Inflammatory macrophage treated with lipopolysaccharide for 1 hour (primary cell): Measurements from ENCODE around the gene MTHFD1L.

ENCODE experiments used
- DNase-seq, 2 donors: peaks; one replicate each; pipeline ENCODE4 v3.0.0-alpha.2; 2020 to 2022

MTHFD1L gene

DNA sequence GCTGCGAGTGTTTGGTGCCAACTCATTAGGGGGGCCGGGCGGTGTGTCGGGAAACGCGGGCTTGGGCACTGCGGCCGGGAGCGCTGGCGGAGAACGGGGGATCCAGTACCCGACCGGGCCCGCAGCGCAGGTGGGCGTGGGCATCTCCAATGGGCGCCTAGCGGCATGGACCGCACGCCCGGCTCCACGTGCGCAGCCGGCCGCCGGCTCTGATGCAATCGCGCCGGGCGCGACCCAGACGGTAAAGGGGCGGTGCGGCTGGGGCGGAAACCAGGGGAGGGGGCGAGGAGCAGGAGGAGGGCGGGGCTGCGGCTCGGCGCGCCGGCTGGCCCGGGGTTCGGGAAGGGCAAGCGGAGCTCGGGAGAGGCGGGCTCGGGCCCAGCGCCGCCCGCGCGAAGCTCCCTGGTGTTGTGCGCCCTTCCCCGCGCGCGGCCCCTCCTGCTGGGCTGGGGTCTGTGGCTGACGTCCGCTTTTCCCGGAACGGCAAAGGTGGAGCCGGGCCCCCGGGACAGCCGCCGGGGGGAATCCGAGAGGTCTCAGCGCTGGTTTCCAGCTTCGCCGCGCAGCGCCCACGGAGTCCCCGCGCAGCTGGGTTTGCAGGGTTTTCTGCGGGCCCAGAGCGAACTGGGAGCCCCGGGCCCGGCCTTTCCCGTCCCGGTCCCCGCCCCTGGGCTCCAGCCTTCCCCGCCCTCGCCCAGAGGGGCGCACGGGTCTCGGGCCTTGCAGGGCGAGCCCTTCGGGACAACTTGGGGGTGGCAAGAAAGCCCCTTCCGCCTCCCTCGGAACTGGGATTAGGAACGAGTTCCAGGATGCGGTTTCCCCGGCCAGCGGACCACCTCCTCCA lies 867 bp downstream of the MTHFD1L start:
- DNase-seq, result peak; percentile 36 to 42

- DNase-seq, result no peak
Measured at GRCh38 chr6:150866991-150867501, 1.5 kb downstream of the MTHFD1L start.

GRCh38 chr6:150868759-150869158 lies 3.3 kb downstream of the MTHFD1L start:
- DNase-seq, result no peak

GRCh38 chr6:150874179-150874578 lies 8.7 kb downstream of the MTHFD1L start:
- no peak for DNase-seq

DNA sequence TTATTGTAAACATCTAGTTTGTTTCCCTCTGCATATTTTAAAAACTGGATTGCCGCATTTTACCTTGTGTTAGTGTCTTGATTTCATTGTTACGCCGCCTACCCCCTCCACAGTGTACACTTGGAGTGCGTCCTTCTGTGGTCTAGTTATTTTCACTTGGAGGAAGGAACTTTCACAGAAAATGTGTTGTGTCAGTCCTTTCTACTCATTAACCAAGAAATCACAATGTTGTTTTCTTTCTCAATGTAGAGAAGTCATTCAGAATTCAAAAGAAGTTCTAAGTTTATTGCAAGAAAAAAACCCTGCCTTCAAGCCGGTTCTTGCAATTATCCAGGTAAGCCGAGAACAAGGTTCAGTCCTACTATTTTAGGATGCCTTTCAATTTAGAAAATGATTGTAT lies 10.3 kb downstream of the MTHFD1L start:
- no peak for DNase-seq

- no peak for DNase-seq
Measured at GRCh38 chr6:150876598-150876997, 11.1 kb downstream of the MTHFD1L start.

DNA sequence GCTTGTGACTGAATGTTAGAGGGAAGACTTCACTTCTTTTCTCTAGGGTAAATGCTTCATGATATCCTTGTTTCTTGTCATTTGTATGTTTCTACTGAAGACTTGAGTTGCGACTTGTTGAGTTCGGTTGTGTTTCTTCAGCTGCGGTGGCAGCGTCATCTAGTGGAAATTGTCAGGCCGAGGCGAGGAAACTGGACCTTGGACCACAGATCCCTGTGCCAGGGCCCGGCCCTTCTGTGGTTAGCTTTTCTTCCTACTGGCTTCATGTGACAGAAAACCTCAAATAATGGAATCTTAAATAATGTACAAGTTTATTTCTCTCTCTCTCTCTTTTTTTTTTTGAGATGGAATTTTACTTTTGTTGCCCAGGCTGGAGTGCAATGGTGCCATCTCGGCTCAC lies 12.4 kb downstream of the MTHFD1L start:
- no peak for DNase-seq

- no peak for DNase-seq
Measured at GRCh38 chr6:150878347-150879213, 13.1 kb downstream of the MTHFD1L start.

DNA sequence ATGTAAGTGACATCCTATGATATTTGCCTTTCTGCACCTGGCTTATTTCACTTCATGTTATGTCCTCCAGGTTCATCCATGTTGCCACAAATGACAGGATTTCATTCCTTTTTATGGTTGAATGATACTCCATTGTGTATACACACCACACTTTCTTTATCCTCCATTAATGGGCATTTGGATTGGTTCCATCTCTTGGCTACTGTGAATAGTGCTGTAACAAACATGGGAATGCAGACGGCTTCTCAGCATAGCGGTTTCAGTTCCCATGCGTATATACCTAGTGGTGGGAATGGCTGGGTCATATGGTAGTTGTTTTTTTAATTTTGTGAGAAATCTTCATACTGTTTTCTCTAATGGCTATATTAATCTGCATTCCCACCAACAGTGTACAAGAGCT lies 14.8 kb downstream of the MTHFD1L start:
- DNase-seq, result no peak

GRCh38 chr6:150881911-150882481 lies 16.5 kb downstream of the MTHFD1L start:
- no peak for DNase-seq

- DNase-seq, result no peak
Measured at GRCh38 chr6:150883521-150883920, 18.0 kb downstream of the MTHFD1L start.

- DNase-seq, result no peak
Measured at GRCh38 chr6:150886155-150886554, 20.7 kb downstream of the MTHFD1L start.

DNA sequence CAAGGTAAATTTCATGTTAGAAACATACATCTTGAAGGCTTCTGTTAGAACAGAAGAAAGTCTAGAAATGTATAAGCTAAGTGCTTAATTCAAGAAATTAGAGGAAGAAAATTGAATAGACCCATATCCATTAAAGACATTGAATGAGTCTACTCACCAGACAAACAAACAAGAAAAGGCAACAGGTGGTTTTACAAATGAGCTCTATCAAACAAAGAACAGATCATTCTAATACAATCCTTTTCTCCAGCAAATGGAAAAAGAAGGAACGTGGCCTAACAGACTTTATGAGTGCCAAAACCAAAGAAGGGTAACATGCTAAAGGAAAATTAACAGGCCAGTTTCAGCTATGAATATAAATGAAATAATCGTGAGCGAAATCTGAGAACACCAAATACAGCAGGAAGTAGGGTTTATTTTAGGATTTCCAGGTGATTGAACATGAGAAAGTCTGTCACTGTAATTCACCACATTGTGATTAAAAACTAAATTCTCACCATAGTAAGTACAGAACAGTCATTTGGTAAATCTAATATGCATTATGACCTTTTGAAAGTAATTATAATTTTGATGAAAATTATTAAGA lies 22.6 kb downstream of the MTHFD1L start:
- no peak for DNase-seq

DNA sequence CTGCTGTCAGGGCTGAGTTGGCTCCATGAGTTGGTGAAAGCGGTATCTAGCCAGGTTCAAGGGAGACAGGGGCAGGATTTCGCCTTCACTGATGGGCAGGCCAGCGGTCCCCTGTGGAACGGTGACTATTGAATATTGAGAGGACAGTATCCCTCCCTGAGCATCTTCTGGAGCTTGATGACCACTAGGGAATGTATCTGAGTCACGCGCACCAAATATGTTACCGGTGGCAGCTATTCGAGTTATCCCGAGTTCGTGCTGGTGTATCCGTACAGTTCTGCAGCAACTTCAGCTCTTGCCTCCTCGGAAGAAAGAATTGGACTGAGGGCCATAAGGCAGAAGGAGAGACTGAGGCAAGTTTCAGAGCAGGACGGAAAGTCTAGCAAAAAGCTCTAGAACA lies 24.8 kb downstream of the MTHFD1L start:
- DNase-seq, result no peak

- DNase-seq, result peak; percentile 27 to 78
Measured at GRCh38 chr6:150891888-150892485, 26.5 kb downstream of the MTHFD1L start.

DNA sequence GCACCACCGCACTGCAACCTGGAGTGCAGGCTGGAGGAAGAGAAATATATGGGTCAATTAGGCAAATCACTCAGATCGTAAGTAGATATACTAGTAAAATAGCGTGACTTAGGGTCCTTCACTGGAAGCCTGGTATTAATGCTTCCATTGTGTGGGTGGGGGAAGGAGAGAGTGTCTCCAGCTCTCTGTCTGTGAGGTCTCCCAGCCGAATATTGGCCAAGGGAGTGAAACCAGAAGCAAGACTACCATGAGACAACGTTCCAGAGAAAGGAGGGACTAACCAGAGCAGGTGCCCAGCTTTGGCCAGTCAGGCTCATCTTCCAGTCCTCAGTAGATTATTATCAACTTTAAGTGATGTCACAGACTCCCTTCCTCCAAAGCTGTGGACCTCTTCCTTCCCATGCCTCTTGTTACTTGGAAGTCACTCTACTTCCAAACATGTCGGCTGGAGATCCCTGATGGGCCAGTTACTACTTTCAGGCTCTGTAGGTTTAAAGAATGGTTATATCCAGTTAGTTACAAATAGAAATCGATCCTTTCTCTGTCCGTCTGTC lies 28.8 kb downstream of the MTHFD1L start:
- DNase-seq, result no peak

DNA sequence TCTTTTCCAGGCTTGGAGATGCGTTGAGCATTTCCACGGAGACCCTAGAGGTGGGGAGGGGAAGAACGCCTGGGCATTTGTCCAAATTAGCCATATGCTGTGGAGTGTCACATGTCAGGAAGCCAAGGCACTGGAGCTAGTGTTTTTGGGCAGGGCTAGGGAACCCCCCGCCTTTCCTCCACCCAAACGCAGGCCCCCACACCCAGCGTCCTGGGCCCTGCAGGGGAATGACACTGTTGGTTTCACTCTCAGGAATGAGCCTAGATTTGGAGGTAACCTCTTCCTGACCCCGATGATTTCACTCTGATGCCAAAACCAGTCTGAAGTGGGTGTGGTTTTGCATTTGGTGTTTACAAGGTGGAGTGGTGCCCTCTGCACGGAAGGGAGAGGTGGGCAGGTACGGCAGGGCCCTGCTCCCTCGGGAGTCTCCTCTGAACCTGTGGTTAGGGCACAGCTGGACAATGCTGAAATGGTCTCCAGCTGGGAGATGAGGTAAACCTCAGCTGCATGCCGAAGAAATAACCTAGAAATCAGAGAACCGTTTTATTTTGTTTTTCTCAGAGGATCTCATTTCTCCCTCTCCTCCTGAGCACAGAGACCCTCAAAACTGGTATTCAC lies 29.5 kb downstream of the MTHFD1L start:
- DNase-seq, result peak in 1 of 2 donors; percentile 12

GRCh38 chr6:150895928-150896632 lies 30.6 kb downstream of the MTHFD1L start:
- DNase-seq, result no peak

DNA sequence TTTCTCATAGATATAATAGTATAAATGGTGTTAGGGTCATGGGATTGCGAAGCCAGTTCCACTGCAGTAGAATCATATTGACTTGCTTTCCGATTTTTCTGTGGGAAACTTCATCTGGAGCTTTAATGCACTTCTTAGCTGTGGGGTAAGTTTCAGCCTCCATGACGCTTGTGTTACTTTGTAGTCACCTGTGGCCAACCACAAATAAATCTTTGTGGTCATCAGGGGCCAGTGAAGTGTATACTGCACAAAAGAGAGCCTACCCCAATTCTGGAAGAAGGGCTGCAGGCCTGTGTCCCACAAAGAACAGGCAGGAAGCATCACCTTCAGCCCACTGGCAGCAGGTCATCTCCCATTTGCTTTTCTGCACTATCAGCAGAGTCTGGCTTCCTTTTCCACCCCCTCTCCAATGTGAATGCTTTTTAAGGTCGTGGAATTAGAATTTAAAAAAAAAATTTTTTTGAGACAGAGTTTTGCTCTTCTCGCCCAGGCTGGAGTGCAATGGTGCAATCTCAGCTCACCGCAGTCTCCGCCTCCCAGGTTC lies 32.0 kb downstream of the MTHFD1L start:
- DNase-seq, result no peak

GRCh38 chr6:150898399-150899170 lies 33.1 kb downstream of the MTHFD1L start:
- DNase-seq, result no peak
